ENCODE results near the gene TIGD7.

GRCh38 chr16:3256866-3257465 lies 48.3 kb downstream of the TIGD7 start:
- no peak for TF ChIP-seq CTCF (IDR thresholded peaks at IDR 0.05)
- no peak for TF ChIP-seq POLR2A (IDR thresholded peaks at IDR 0.05)
- no peak for TF ChIP-seq EP300 (IDR thresholded peaks at IDR 0.05)

Measured in ovary (tissue), 3 donors.